ENCODE results near the gene CEP128. TPM values are rescaled to one million over a fixed set of nuclear protein-coding genes. Genes with fewer than 3 reads are reported as not detected.
A peak's percentile ranks its signal among the peaks of the same experiment; 100 is the strongest.

Gene CEP128
- polyA plus RNA-seq, 1 of the 3 experiments (the other 2 are of a cell fraction), result 1.2 TPM

- no peak overlapping the region for H2AFZ ChIP-seq (ENCODE audit: low read depth)
- no peak overlapping the region for H3K4me2 ChIP-seq
- no peaks in the 10 kb centered on the region for H3K9me2 ChIP-seq
- H3K36me3 ChIP-seq (replicated peaks in 1 of 2; ENCODE audit: control insufficient read depth in 1 of 2, insufficient read depth in 2 of 2, low read length in 1 of 2), result peaks cover 0 to 12% of the 10 kb centered on the region in 2 experiments
- WGBS (ENCODE audit: low lambda C conversion rate), result 86% methylated on average over 1 of the region's 1 CpG
- no peaks in the 10 kb centered on the region for H4K20me1 ChIP-seq (ENCODE audit: insufficient read depth)
- H3K9ac ChIP-seq, result no peak overlapping the region
- no peak for DNase-seq
- peaks cover 0 to 5% of the 10 kb centered on the region in 2 experiments; a peak in 2 of 4 replicates for H3K4me1 ChIP-seq (ENCODE audit: control insufficient read depth in 1 of 2, insufficient read depth in 2 of 2, low read depth in 1 of 2, low read length in 1 of 2)
- H3K27ac ChIP-seq (ENCODE audit: low read depth in 2 of 2, low read length in 1 of 2), result peak overlapping the region in 1 of 2 experiments; percentile 24; a peak in 1 of 4 replicates
- TF ChIP-seq MXI1 (IDR thresholded peaks at IDR 0.05; ENCODE audit: low read depth, low read length) (no peak), TCF12 (IDR thresholded peaks at IDR 0.05) (peak; percentile 48)
- H3K9me3 ChIP-seq, result no peaks in the 10 kb centered on the region
- H3F3A ChIP-seq (replicated peaks; ENCODE audit: insufficient read depth), result peaks cover 8% of the 10 kb centered on the region
- H3K4me3 ChIP-seq (ENCODE audit: low read depth in 2 of 2, low read length in 1 of 2), result no peak overlapping the region
- no peaks in the 10 kb centered on the region for H3K79me2 ChIP-seq (ENCODE audit: insufficient read depth)
- ChIA-PET CTCF (interaction anchor here (1.1 kb wide), 1 partner anchor 80 kb away, joined by 4 read pairs; no protein-coding TSS in a partner anchor), POLR2A (no interaction called here)
- H3K27me3 ChIP-seq (ENCODE audit: insufficient read depth), result no peaks in the 10 kb centered on the region
These were observed 171.2 kb downstream of the CEP128 start for GRCh38 chr14:80770114-80770908.

DNA sequence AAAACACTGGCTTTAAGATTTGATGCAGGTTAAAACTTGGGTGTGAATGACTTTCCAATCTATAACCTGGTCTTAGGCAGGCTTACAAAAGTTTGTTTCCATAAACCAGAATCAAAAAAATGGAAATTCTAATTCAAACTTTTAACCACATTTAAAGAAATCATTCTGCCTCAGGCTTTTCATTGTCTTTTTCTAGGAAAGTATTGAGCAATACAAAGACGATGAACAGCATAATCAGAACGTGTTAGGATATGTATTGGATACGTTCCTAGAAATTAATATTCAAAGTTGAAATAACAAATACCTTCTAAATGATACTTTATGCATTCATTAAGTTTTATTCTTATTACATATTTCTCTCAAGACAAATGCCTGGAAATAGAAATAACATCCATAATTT lies 172.9 kb downstream of the CEP128 start:
- H3K4me3 ChIP-seq (ENCODE audit: low read depth in 2 of 2, low read length in 1 of 2), result no peak overlapping the region
- peaks cover 0 to 7% of the 10 kb centered on the region in 2 experiments for H3K36me3 ChIP-seq (replicated peaks in 1 of 2; ENCODE audit: control insufficient read depth in 1 of 2, insufficient read depth in 2 of 2, low read length in 1 of 2)
- no peaks in the 10 kb centered on the region for H3K27me3 ChIP-seq (ENCODE audit: insufficient read depth)
- CTCF ChIA-PET, result no interaction called here
- H3K4me2 ChIP-seq, result no peak overlapping the region
- no peaks in the 10 kb centered on the region for H3K9me3 ChIP-seq
- H3K9ac ChIP-seq, result no peak overlapping the region
- H3K27ac ChIP-seq (ENCODE audit: low read depth in 2 of 2, low read length in 1 of 2), result no peak overlapping the region
- POLR2A ChIA-PET, result no interaction called here
- no peaks in the 10 kb centered on the region for H3K79me2 ChIP-seq (ENCODE audit: insufficient read depth)
- no peak for DNase-seq
- H2AFZ ChIP-seq (ENCODE audit: low read depth), result no peak overlapping the region
- TF ChIP-seq, protein P1, sequence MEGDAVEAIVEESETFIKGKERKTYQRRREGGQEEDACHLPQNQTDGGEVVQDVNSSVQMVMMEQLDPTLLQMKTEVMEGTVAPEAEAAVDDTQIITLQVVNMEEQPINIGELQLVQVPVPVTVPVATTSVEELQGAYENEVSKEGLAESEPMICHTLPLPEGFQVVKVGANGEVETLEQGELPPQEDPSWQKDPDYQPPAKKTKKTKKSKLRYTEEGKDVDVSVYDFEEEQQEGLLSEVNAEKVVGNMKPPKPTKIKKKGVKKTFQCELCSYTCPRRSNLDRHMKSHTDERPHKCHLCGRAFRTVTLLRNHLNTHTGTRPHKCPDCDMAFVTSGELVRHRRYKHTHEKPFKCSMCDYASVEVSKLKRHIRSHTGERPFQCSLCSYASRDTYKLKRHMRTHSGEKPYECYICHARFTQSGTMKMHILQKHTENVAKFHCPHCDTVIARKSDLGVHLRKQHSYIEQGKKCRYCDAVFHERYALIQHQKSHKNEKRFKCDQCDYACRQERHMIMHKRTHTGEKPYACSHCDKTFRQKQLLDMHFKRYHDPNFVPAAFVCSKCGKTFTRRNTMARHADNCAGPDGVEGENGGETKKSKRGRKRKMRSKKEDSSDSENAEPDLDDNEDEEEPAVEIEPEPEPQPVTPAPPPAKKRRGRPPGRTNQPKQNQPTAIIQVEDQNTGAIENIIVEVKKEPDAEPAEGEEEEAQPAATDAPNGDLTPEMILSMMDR (IDR thresholded peaks at IDR 0.05), result no peak
- TF ChIP-seq GATA2 (CRISPR knock-in tag; IDR thresholded peaks at IDR 0.05), result no peak
- no peak for TF ChIP-seq MAX (IDR thresholded peaks at IDR 0.05; ENCODE audit: low read depth)
- TF ChIP-seq GABPA (IDR thresholded peaks at IDR 0.05; ENCODE audit: low read depth), result no peak
- no peak for TF ChIP-seq POLR2AphosphoS5 (IDR thresholded peaks at IDR 0.05; ENCODE audit: low read depth, low read length)
- TF ChIP-seq EP300 (IDR thresholded peaks at IDR 0.05; ENCODE audit: borderline replicate concordance in 1 of 2, low read depth in 1 of 2, low read length in 1 of 2), result no peak
- no peak for TF ChIP-seq NRF1 (IDR thresholded peaks at IDR 0.05; ENCODE audit: low read depth, low read length)
- TF ChIP-seq CHD2 (IDR thresholded peaks at IDR 0.05; ENCODE audit: low read length, partially characterized antibody), result no peak
- TF ChIP-seq SIN3A (IDR thresholded peaks at IDR 0.05; ENCODE audit: borderline replicate concordance, low read depth, low read length), result no peak
- TF ChIP-seq RXRA (IDR thresholded peaks at IDR 0.05; ENCODE audit: borderline replicate concordance, low read depth), result no peak
- TF ChIP-seq, protein P2, sequence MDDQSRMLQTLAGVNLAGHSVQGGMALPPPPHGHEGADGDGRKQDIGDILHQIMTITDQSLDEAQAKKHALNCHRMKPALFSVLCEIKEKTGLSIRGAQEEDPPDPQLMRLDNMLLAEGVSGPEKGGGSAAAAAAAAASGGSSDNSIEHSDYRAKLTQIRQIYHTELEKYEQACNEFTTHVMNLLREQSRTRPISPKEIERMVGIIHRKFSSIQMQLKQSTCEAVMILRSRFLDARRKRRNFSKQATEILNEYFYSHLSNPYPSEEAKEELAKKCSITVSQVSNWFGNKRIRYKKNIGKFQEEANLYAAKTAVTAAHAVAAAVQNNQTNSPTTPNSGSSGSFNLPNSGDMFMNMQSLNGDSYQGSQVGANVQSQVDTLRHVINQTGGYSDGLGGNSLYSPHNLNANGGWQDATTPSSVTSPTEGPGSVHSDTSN (IDR thresholded peaks at IDR 0.05), result no peak
- no peak for TF ChIP-seq JUND (IDR thresholded peaks at IDR 0.05)
- no peak for TF ChIP-seq RFX5 (IDR thresholded peaks at IDR 0.05; ENCODE audit: low read length)
- no peak for TF ChIP-seq MEF2A (IDR thresholded peaks at IDR 0.05; ENCODE audit: borderline replicate concordance, low read depth)
- no peak for TF ChIP-seq ELF1 (IDR thresholded peaks at IDR 0.05)
- peaks cover 0 to 5% of the 10 kb centered on the region in 2 experiments; a peak in 2 of 4 replicates for H3K4me1 ChIP-seq (ENCODE audit: control insufficient read depth in 1 of 2, insufficient read depth in 2 of 2, low read depth in 1 of 2, low read length in 1 of 2)
- WGBS (ENCODE audit: low lambda C conversion rate), result 89% methylated on average over 3 of the region's 3 CpGs
- no peaks in the 10 kb centered on the region for H4K20me1 ChIP-seq (ENCODE audit: insufficient read depth)
- H3K9me2 ChIP-seq, result no peaks in the 10 kb centered on the region
- peaks cover 8% of the 10 kb centered on the region for H3F3A ChIP-seq (replicated peaks; ENCODE audit: insufficient read depth)

Measured in SK-N-SH (cell line).